Cardiac fibroblast (primary cell): ENCODE measurements around the gene COTL1.
A peak's percentile ranks its signal among the peaks of the same experiment; 100 is the strongest.

Experiments
- DNase-seq, 2 donors: peaks; one replicate each; pipeline versions ENCODE4 v3.0.0 to v3.0.0-alpha.2; 2010; ENCODE audit warnings: low read depth in 2 of 2
- H3K4me3 ChIP-seq, 2 donors: replicated peaks in 1 of 2; 1 replicate in 1 of 2; 2 replicates in 1 of 2; pipeline ENCODE4 v1.5.1; 2011; ENCODE audit warnings: low read depth in 2 of 2, low read length in 2 of 2, mild to moderate bottlenecking in 2 of 2, moderate library complexity in 1 of 2
- CTCF ChIP-seq: IDR thresholded peaks from one replicate; pipeline ENCODE4 v1.5.1; 2011; ENCODE audit warnings: low read depth, mild to moderate bottlenecking, low read length, inconsistent platforms

COTL1 gene

GRCh38 chr16:84643674-84644073 is 25.8 kb upstream of the COTL1 start:
- no peak for TF ChIP-seq CTCF
- no peak for DNase-seq
- H3K4me3 ChIP-seq: no peak overlapping the region

- no peak for TF ChIP-seq CTCF
- DNase-seq: peak; percentile 91 to 93
- no peak overlapping the region for H3K4me3 ChIP-seq
Observed at GRCh38 chr16:84643180-84643583, 25.3 kb upstream of the COTL1 start.

- no peak for DNase-seq
- no peak for TF ChIP-seq CTCF
- no peak overlapping the region for H3K4me3 ChIP-seq
Observed at GRCh38 chr16:84641643-84642358, 23.9 kb upstream of the COTL1 start.

- no peak for TF ChIP-seq CTCF
- DNase-seq: no peak
- H3K4me3 ChIP-seq: no peak overlapping the region
Observed at GRCh38 chr16:84640145-84640544, 22.3 kb upstream of the COTL1 start.

- TF ChIP-seq CTCF: no peak
- DNase-seq: no peak
- H3K4me3 ChIP-seq: no peak overlapping the region
Observed at GRCh38 chr16:84638231-84638806, 20.4 kb upstream of the COTL1 start.

- TF ChIP-seq CTCF: no peak
- H3K4me3 ChIP-seq: no peak overlapping the region
- DNase-seq: no peak
Observed at GRCh38 chr16:84637709-84638108, 19.8 kb upstream of the COTL1 start.
